Stimulated activated CD4-positive, alpha-beta T cell treated with anti-CD3 and anti-CD28 coated beads, Interleukin-1b, Interleukin-23, amount 100 ng/mL, for 24 hours (primary cell): ENCODE measurements around the gene PRKG1.

Source experiments
- DNase-seq, 4 experiments: peaks; one replicate each; pipeline ENCODE4 v3.0.0-alpha.2; 2020; ENCODE audit warnings: low read depth in 4 of 4, low spot score in 1 of 4

Gene PRKG1

GRCh38 chr10:51074238-51075028 lies at the start of gene PRKG1:
Gene PRKG1, plus strand, starts transcription at chr10:51074487.
- no peak for DNase-seq

- no peak for DNase-seq
Measured at GRCh38 chr10:51028420-51028819, 45.9 kb upstream of the PRKG1 start.

GRCh38 chr10:51029172-51029641 lies 45.1 kb upstream of the PRKG1 start:
- DNase-seq: no peak

- no peak for DNase-seq
Measured at GRCh38 chr10:51030480-51030879, 43.8 kb upstream of the PRKG1 start.

GRCh38 chr10:51031950-51032349 lies 42.3 kb upstream of the PRKG1 start:
- no peak for DNase-seq

- DNase-seq: no peak
Measured at GRCh38 chr10:51034769-51035168, 39.5 kb upstream of the PRKG1 start.

- no peak for DNase-seq
Measured at GRCh38 chr10:51035344-51035743, 38.9 kb upstream of the PRKG1 start.

- DNase-seq: no peak
Measured at GRCh38 chr10:51045871-51046270, 28.4 kb upstream of the PRKG1 start.

- DNase-seq: no peak
Measured at GRCh38 chr10:51046654-51047053, 27.6 kb upstream of the PRKG1 start.

GRCh38 chr10:51047857-51048256 lies 26.4 kb upstream of the PRKG1 start:
- no peak for DNase-seq

- no peak for DNase-seq
Measured at GRCh38 chr10:51048792-51049191, 25.5 kb upstream of the PRKG1 start.

- no peak for DNase-seq
Measured at GRCh38 chr10:51052163-51052562, 22.1 kb upstream of the PRKG1 start.

- DNase-seq: no peak
Measured at GRCh38 chr10:51057925-51058324, 16.4 kb upstream of the PRKG1 start.

GRCh38 chr10:51063166-51063565 lies 11.1 kb upstream of the PRKG1 start:
- no peak for DNase-seq

GRCh38 chr10:51063659-51064535 lies 10.4 kb upstream of the PRKG1 start:
- DNase-seq: no peak

- DNase-seq: no peak
Measured at GRCh38 chr10:51066231-51066630, 8.1 kb upstream of the PRKG1 start.

GRCh38 chr10:51072210-51072609 lies 2.1 kb upstream of the PRKG1 start:
- DNase-seq: no peak

- no peak for DNase-seq
Measured at GRCh38 chr10:51072921-51073434, 1.3 kb upstream of the PRKG1 start.

GRCh38 chr10:51073453-51074237 lies 642 bp upstream of the PRKG1 start:
- no peak for DNase-seq

- DNase-seq: no peak
Measured at GRCh38 chr10:51075043-51075872, 971 bp downstream of the PRKG1 start.
